Astrocyte (in vitro differentiated cells and primary cell): Measurements from ENCODE around the gene NCOR1. TPM values are rescaled to one million over a fixed set of nuclear protein-coding genes. Genes with fewer than 3 reads are reported as not detected.
A peak's percentile ranks its signal among the peaks of the same experiment; 100 is the strongest.

Experiments used
- DNase-seq: peaks from one replicate; pipeline ENCODE4 v3.0.0-alpha.2; 2010; ENCODE audit warnings: low read depth
- FAIRE-seq: peaks from 2 replicates; lab custom pipeline; 2011; peaks lifted over from hg19 to GRCh38; lab: Jason Lieb, UNC
- H2AFZ ChIP-seq: 2 replicates; pipeline ENCODE4 v1.6.0; 2012; ENCODE audit warnings: low read depth, low read length, inconsistent platforms
- H3K27ac ChIP-seq: 2 replicates; pipeline ENCODE4 v1.5.1; 2011; ENCODE audit warnings: low read depth, low read length, inconsistent platforms
- H3K27me3 ChIP-seq: 2 replicates; pipeline ENCODE4 v1.6.0; 2011; ENCODE audit warnings: low read length, inconsistent platforms; ENCODE audit not compliant: insufficient read depth
- H3K36me3 ChIP-seq: 2 replicates; pipeline ENCODE4 v1.5.1; 2011; ENCODE audit warnings: low read length, inconsistent platforms; ENCODE audit not compliant: insufficient read depth
- H3K4me1 ChIP-seq: 2 replicates; pipeline ENCODE4 v1.5.1; 2011; ENCODE audit warnings: low read length, inconsistent platforms; ENCODE audit not compliant: insufficient read depth
- H3K4me2 ChIP-seq: 2 replicates; pipeline ENCODE4 v1.6.0; 2012; ENCODE audit warnings: low read length, inconsistent platforms
- H3K4me3 ChIP-seq: 2 replicates; pipeline ENCODE4 v1.5.1; 2011; ENCODE audit warnings: low read depth, mild to moderate bottlenecking, low read length, inconsistent platforms; ENCODE audit not compliant: insufficient read depth
- H3K79me2 ChIP-seq: 2 replicates; pipeline ENCODE4 v1.6.0; 2012; ENCODE audit warnings: mild to moderate bottlenecking, low read length, inconsistent platforms; ENCODE audit not compliant: insufficient read depth
- H3K9ac ChIP-seq: 2 replicates; pipeline ENCODE4 v1.6.0; 2012; ENCODE audit warnings: mild to moderate bottlenecking, low read length, inconsistent platforms
- H3K9me3 ChIP-seq: 2 replicates; pipeline ENCODE4 v1.5.1; 2012; ENCODE audit warnings: low read depth, mild to moderate bottlenecking, low read length, inconsistent platforms; ENCODE audit not compliant: insufficient read depth
- H4K20me1 ChIP-seq: 2 replicates; pipeline ENCODE4 v1.6.0; 2012; ENCODE audit warnings: low read length, inconsistent platforms; ENCODE audit not compliant: insufficient read depth
- H3K27ac Mint-ChIP-seq: one replicate; pipeline ENCODE4 v1.8.0; 2021; ENCODE audit warnings: mild to moderate bottlenecking, mixed read lengths; ENCODE audit not compliant: unreplicated experiment
- H3K27me3 Mint-ChIP-seq: one replicate; pipeline ENCODE4 v1.8.0; 2021; ENCODE audit warnings: low read depth, mixed read lengths; ENCODE audit not compliant: unreplicated experiment
- H3K36me3 Mint-ChIP-seq: one replicate; pipeline ENCODE4 v1.8.0; 2021; ENCODE audit warnings: low read depth, mixed read lengths; ENCODE audit not compliant: unreplicated experiment
- H3K4me1 Mint-ChIP-seq: one replicate; pipeline ENCODE4 v1.8.0; 2021; ENCODE audit warnings: low read depth, mixed read lengths; ENCODE audit not compliant: unreplicated experiment
- H3K4me3 Mint-ChIP-seq: one replicate; pipeline ENCODE4 v1.8.0; 2021; ENCODE audit warnings: mild to moderate bottlenecking, moderate library complexity, mixed read lengths; ENCODE audit not compliant: unreplicated experiment
- H3K9me3 Mint-ChIP-seq: one replicate; pipeline ENCODE4 v1.8.0; 2021; ENCODE audit warnings: mild to moderate bottlenecking, mixed read lengths; ENCODE audit not compliant: unreplicated experiment
- EZH2 ChIP-seq: IDR thresholded peaks from 2 replicates; pipeline ENCODE4 v1.6.1; 2012; ENCODE audit warnings: mild to moderate bottlenecking, low read length, inconsistent platforms; ENCODE audit not compliant: insufficient read depth
- total RNA-seq: library from RNA; stranded (reverse); gene quantifications from 2 replicates; pipeline ENCODE4 v1.2.1, GENCODE V29; 2021
- TF ChIP-seq, protein P1 (sequence below): IDR thresholded peaks from 2 replicates; pipeline ENCODE4 v1.5.1; 2011; ENCODE audit warnings: low read depth, mild to moderate bottlenecking, inconsistent platforms, low read length, moderate library complexity; ENCODE audit not compliant: insufficient read depth

The NCOR1 gene
- total RNA-seq, 1 donor from 2014 or later = 119 TPM

DNA sequence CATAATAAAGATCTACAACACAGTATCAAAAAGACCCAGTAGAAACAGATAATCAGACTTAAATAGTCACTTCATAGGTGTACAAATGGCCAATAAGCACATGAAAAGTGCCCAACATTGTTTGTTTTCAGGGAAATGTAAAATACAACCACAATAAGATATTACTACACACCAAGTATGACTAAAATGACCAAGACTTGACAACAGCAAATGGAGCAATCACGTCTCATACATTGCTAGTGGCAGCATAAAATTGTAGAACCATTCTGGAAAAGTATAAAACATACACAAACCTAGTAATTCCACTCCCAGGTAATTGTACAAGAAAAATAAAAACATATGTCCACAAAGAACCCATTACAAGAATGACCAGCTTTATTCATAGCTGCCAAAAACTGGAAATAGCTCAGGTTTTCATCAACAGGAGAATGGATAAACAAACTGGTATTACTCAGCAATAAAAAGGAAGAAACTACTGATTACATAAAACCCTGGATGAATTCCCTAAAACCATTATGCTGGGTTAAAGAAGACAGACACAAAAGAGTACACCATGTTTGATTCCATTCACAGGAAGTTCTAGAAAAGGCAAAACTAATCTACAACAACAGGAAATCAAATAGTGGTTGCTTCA lies 130.2 kb downstream of the NCOR1 start:
- no peaks in the 10 kb centered on the region for H3K27me3 ChIP-seq
- H3K9ac ChIP-seq = no peak overlapping the region
- Mint-ChIP-seq H3K4me1 (no peaks in the 10 kb centered on the region), H3K27ac (no peak overlapping the region), H3K4me3 (no peak overlapping the region), H3K9me3 (peaks cover 3% of the 10 kb centered on the region), H3K27me3 (no peaks in the 10 kb centered on the region), H3K36me3 (peaks cover 12% of the 10 kb centered on the region)
- H2AFZ ChIP-seq = no peak overlapping the region
- FAIRE-seq = peak; percentile 13
- H3K4me2 ChIP-seq = peak overlapping the region; percentile 10
- peaks cover 18% of the 10 kb centered on the region for H4K20me1 ChIP-seq
- peaks cover 35% of the 10 kb centered on the region for H3K79me2 ChIP-seq
- peaks cover 23% of the 10 kb centered on the region for H3K36me3 ChIP-seq
- no peak overlapping the region for H3K4me3 ChIP-seq
- H3K9me3 ChIP-seq = no peaks in the 10 kb centered on the region
- peak overlapping the region; percentile 6 for H3K27ac ChIP-seq
- DNase-seq = peak; percentile 78
- peaks cover 7% of the 10 kb centered on the region for H3K4me1 ChIP-seq
- TF ChIP-seq, protein P1, sequence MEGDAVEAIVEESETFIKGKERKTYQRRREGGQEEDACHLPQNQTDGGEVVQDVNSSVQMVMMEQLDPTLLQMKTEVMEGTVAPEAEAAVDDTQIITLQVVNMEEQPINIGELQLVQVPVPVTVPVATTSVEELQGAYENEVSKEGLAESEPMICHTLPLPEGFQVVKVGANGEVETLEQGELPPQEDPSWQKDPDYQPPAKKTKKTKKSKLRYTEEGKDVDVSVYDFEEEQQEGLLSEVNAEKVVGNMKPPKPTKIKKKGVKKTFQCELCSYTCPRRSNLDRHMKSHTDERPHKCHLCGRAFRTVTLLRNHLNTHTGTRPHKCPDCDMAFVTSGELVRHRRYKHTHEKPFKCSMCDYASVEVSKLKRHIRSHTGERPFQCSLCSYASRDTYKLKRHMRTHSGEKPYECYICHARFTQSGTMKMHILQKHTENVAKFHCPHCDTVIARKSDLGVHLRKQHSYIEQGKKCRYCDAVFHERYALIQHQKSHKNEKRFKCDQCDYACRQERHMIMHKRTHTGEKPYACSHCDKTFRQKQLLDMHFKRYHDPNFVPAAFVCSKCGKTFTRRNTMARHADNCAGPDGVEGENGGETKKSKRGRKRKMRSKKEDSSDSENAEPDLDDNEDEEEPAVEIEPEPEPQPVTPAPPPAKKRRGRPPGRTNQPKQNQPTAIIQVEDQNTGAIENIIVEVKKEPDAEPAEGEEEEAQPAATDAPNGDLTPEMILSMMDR = no peak
- no peak for TF ChIP-seq EZH2

DNA sequence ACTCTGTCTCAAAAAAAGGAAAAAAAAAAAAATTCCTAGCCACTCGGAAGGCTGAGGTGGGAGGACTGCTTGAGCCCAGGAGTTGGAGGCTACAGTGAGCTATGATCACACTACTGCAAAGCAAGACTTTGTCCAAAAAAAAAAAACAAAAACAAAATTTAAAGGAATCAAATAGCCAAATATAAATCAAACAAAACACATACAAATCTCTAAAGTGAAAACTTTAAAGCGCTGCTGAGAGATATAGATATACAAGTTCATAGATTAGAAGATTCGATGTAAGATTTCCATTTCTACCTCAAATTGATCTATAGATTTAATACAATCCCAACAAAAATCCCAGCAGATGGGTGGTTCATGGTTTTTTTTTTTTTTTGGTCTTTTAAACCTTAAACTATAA lies 132.1 kb downstream of the NCOR1 start:
- no peak for TF ChIP-seq EZH2
- TF ChIP-seq, protein P1 = no peak
- DNase-seq (no peak), FAIRE-seq (no peak)
- Histone ChIP-seq H2AFZ (no peak overlapping the region), H3K4me2 (no peak overlapping the region), H3K4me3 (no peak overlapping the region), H3K4me1 (peaks cover 7% of the 10 kb centered on the region), H3K36me3 (peaks cover 27% of the 10 kb centered on the region), H4K20me1 (peaks cover 18% of the 10 kb centered on the region), H3K27ac (no peak overlapping the region), H3K27me3 (no peaks in the 10 kb centered on the region), H3K9me3 (no peaks in the 10 kb centered on the region), H3K9ac (no peak overlapping the region), H3K79me2 (peaks cover 35% of the 10 kb centered on the region)
- peaks cover 3% of the 10 kb centered on the region for H3K9me3 Mint-ChIP-seq
- H3K4me3 Mint-ChIP-seq = no peak overlapping the region
- H3K27ac Mint-ChIP-seq = peak overlapping the region; percentile 75
- no peaks in the 10 kb centered on the region for H3K4me1 Mint-ChIP-seq
- peaks cover 13% of the 10 kb centered on the region for H3K36me3 Mint-ChIP-seq
- H3K27me3 Mint-ChIP-seq = no peaks in the 10 kb centered on the region

DNA sequence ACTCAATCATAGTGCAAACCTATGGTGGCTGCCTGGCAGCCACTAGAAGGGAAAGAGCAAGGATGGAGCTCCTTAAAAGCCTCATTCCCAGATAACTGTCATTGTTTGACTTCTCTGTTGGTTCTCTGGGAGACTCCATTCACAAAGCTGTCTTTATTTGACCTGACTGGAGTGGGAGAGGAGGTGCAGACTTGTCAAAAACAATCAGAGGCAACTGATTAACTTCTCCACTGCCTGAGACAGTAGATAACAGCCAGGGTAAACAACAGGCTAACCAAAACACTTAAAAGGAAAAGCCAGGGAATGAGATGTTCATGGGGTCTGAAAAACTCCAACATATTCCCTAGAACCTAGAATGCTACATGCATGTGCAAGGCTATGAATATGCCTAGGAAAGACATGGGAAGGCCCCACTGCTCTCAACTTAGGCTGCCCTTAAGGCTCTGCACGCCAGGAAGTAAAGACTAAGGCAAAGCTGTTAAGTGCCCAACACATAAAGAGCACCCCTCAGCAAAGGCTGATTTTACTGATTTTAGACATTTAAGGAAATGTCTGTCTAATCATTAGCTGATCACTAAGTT lies 133.7 kb downstream of the NCOR1 start:
- Histone ChIP-seq H3K79me2 (peaks cover 30% of the 10 kb centered on the region), H3K4me3 (no peak overlapping the region), H3K4me2 (no peak overlapping the region), H3K4me1 (peaks cover 7% of the 10 kb centered on the region), H2AFZ (no peak overlapping the region), H4K20me1 (peaks cover 17% of the 10 kb centered on the region), H3K9me3 (no peaks in the 10 kb centered on the region), H3K27me3 (no peaks in the 10 kb centered on the region), H3K36me3 (peaks cover 27% of the 10 kb centered on the region), H3K27ac (no peak overlapping the region), H3K9ac (no peak overlapping the region)
- Mint-ChIP-seq H3K4me1 (no peaks in the 10 kb centered on the region), H3K36me3 (peaks cover 17% of the 10 kb centered on the region), H3K27me3 (no peaks in the 10 kb centered on the region), H3K27ac (no peak overlapping the region), H3K9me3 (peaks cover 3% of the 10 kb centered on the region), H3K4me3 (no peak overlapping the region)
- FAIRE-seq (no peak), DNase-seq (no peak)
- TF ChIP-seq EZH2 = no peak
- TF ChIP-seq, protein P1 = no peak
